B cell (primary cell): ENCODE data around the gene NSDHL. TPM values are rescaled to one million over a fixed set of nuclear protein-coding genes. Genes with fewer than 3 reads are reported as not detected.
"Not testable (repeated sequence)": the region's sequence is repeated elsewhere in the genome, so short reads cannot be mapped to it uniquely, and the experiment has no call there.

Experiments used
- ATAC-seq: fragments of 200-7000 bp; cut with Tn5 transposase; one replicate; pipeline ENCODE4 v1.10.0; 2021; ENCODE audit warnings: low read depth, mild to moderate bottlenecking, moderate number of reproducible peaks, moderate library complexity
- CTCF ChIA-PET: fragments of 350-600 bp; sonication (Branson Sonifier 250); formaldehyde crosslinking; loops from one replicate; lab custom pipeline; 2021; ENCODE audit warnings: antibody characterized with exemption, inconsistent platforms; lab: Charles Lee
- POLR2A ChIA-PET: fragments of 350-600 bp; sonication (Branson Sonifier 250); formaldehyde crosslinking; loops from one replicate; lab custom pipeline; 2021; ENCODE audit warnings: antibody characterized with exemption; lab: Charles Lee
- DNase-seq: peaks from one replicate; pipeline ENCODE4 v3.0.0; 2013
- H2AFZ ChIP-seq: 2 replicates; pipeline ENCODE4 v1.6.1; 2012; ENCODE audit warnings: mild to moderate bottlenecking, low read depth, low read length; ENCODE audit not compliant: insufficient read depth, poor library complexity, severe bottlenecking
- H3K27ac ChIP-seq, 2 donors: 1 replicate in 1 of 2; 2 replicates in 1 of 2; pipeline ENCODE4 v1.5.1; 2012 to 2013; ENCODE audit warnings: low read length in 2 of 2, mild to moderate bottlenecking in 2 of 2, moderate library complexity in 1 of 2
- H3K27me3 ChIP-seq, 4 experiments: fragments of 200-600 bp in 1 of 4; sonication (generic) in 1 of 4; replicated peaks in 1 of 4; 1 replicate in 2 of 4; 2 replicates in 2 of 4; pipeline versions ENCODE4 v1.6.1 to v1.7.0; 2013 to 2016; ENCODE audit warnings: low read length in 3 of 4, mild to moderate bottlenecking in 2 of 4, mixed read lengths in 1 of 4, moderate library complexity in 1 of 4; ENCODE audit not compliant: insufficient read depth in 4 of 4, control insufficient read depth in 3 of 4; ENCODE audit errors: control extremely low read depth in 1 of 4
- H3K36me3 ChIP-seq, 2 experiments: replicated peaks in 1 of 2; 1 replicate in 1 of 2; 2 replicates in 1 of 2; pipeline versions ENCODE4 v1.6.1 to v1.7.1; 2013; ENCODE audit warnings: low read length in 1 of 2; ENCODE audit not compliant: insufficient read depth in 2 of 2, control insufficient read depth in 1 of 2; ENCODE audit errors: control extremely low read depth in 1 of 2, extremely low read depth in 1 of 2
- H3K4me1 ChIP-seq, 2 donors: fragments of 200-600 bp in 1 of 2; sonication (generic) in 1 of 2; 1 replicate in 1 of 2; 2 replicates in 1 of 2; pipeline versions ENCODE4 v1.5.1 to v1.6.1; 2013 to 2017; ENCODE audit warnings: low read length in 2 of 2; ENCODE audit not compliant: control insufficient read depth in 2 of 2, insufficient read depth in 2 of 2
- H3K4me2 ChIP-seq: replicated peaks from 2 replicates; pipeline ENCODE3; 2012; ENCODE audit warnings: mild to moderate bottlenecking, low read depth, low read length; ENCODE audit not compliant: poor library complexity, severe bottlenecking
- H3K4me3 ChIP-seq, 5 experiments: fragments of 200-600 bp in 1 of 5; sonication (generic) in 1 of 5; 1 replicate in 3 of 5; 2 replicates in 2 of 5; pipeline versions ENCODE4 v1.5.1 to v1.7.0; 2011 to 2016; ENCODE audit warnings: low read length in 4 of 5, mild to moderate bottlenecking in 4 of 5, low read depth in 2 of 5, control low read depth in 1 of 5, moderate library complexity in 1 of 5; ENCODE audit not compliant: insufficient read depth in 1 of 5; ENCODE audit errors: control extremely low read depth in 1 of 5, extremely low read depth in 1 of 5
- H3K79me2 ChIP-seq: fragments of 200-600 bp; sonication (generic); one replicate; pipeline ENCODE4 v1.6.0; 2016; ENCODE audit warnings: low read length; ENCODE audit not compliant: control insufficient read depth, insufficient read depth
- H3K9ac ChIP-seq: fragments of 200-600 bp; sonication (generic); 2 replicates; pipeline ENCODE4 v1.6.1; 2017; ENCODE audit warnings: mild to moderate bottlenecking, low read length, moderate library complexity
- H3K9me3 ChIP-seq, 3 donors: one replicate each; pipeline versions ENCODE4 v1.6.1 to v1.7.1; 2013; ENCODE audit warnings: low read length in 2 of 3; ENCODE audit not compliant: control insufficient read depth in 2 of 3, insufficient read depth in 1 of 3; ENCODE audit errors: control extremely low read depth in 1 of 3
- H4K20me1 ChIP-seq: 2 replicates; pipeline ENCODE4 v1.6.0; 2012; ENCODE audit warnings: mild to moderate bottlenecking, low read length; ENCODE audit not compliant: insufficient read depth, control insufficient read depth, poor library complexity, severe bottlenecking
- H3K27ac Mint-ChIP-seq: one replicate; pipeline ENCODE4 v1.8.0; 2021; ENCODE audit warnings: mixed read lengths
- H3K27me3 Mint-ChIP-seq: one replicate; pipeline ENCODE4 v1.8.0; 2021; ENCODE audit warnings: mixed read lengths
- H3K4me1 Mint-ChIP-seq: one replicate; pipeline ENCODE4 v1.8.0; 2021; ENCODE audit warnings: mixed read lengths
- H3K4me3 Mint-ChIP-seq: one replicate; pipeline ENCODE4 v1.8.0; 2021; ENCODE audit warnings: mixed read lengths
- H3K9me3 Mint-ChIP-seq: one replicate; pipeline ENCODE4 v1.8.0; 2022; ENCODE audit warnings: mixed read lengths; ENCODE audit not compliant: insufficient read depth
- CTCF ChIP-seq: fragments of 200-600 bp; IDR thresholded peaks from one replicate; pipeline ENCODE4 v1.8.0; 2022; ENCODE audit warnings: antibody characterized with exemption, mild to moderate bottlenecking
- EZH2 ChIP-seq: IDR thresholded peaks from 2 replicates; pipeline ENCODE4 v1.6.1; 2012; ENCODE audit warnings: borderline replicate concordance, low read depth, mild to moderate bottlenecking, moderate library complexity, low read length; ENCODE audit not compliant: insufficient read depth, poor library complexity, severe bottlenecking
- WGBS: methylation state at CpG from one replicate; pipeline ENCODE4 v1.1.5; 2013; ENCODE audit warnings: missing lambda C conversion rate; ENCODE audit not compliant: insufficient coverage; 5-methylcytosine and 5-hydroxymethylcytosine counted together
- intact Hi-C: fragments of 100-400 bp; cut with micrococcal nuclease; formaldehyde crosslinking; loops from one replicate; pipeline ENCODE4 v1.10.0; 2022
- polyA plus RNA-seq: library from polyadenylated mRNA; depleted of rRNA; stranded (reverse); fragments of >200 nt; gene quantifications from 2 replicates; pipeline ENCODE4 v1.2.3, GENCODE V29; 2012
- total RNA-seq, 2 donors: library from RNA; stranded (reverse); fragments of 120-200 nt in 1 of 2; gene quantifications; 1 replicate in 1 of 2; 2 replicates in 1 of 2; pipeline versions ENCODE4 v1.2.3 to v1.2.4, GENCODE V29; 2013 to 2022

NSDHL gene
- total and polyA plus RNA-seq, 2 donors (not counting 1 experiment from before 2014, with no cell fraction given): 4.9 to 10.3 TPM

GRCh38 chrX:152908486-152908885 lies 77.6 kb downstream of the NSDHL start:
- no peaks in the 10 kb centered on the region for H3K9me3 Mint-ChIP-seq
- H3K27me3 ChIP-seq: no peaks in the 10 kb centered on the region
- no peak overlapping the region for H3K27ac Mint-ChIP-seq
- no peaks in the 10 kb centered on the region for H3K9me3 ChIP-seq
- no peaks in the 10 kb centered on the region for H3K36me3 ChIP-seq
- no peaks in the 10 kb centered on the region for H3K4me1 ChIP-seq
- H3K4me1 Mint-ChIP-seq: peaks cover 6% of the 10 kb centered on the region
- H3K4me3 Mint-ChIP-seq: no peak overlapping the region
- ChIA-PET POLR2A (no interaction called here), CTCF (no interaction called here)
- H3K79me2 ChIP-seq: no peaks in the 10 kb centered on the region
- H3K4me2 ChIP-seq: no peak overlapping the region
- no peak overlapping the region for H3K9ac ChIP-seq
- H4K20me1 ChIP-seq: no peaks in the 10 kb centered on the region
- no peak overlapping the region for H3K27ac ChIP-seq
- no peak for ATAC-seq
- H3K27me3 Mint-ChIP-seq: peaks cover 6% of the 10 kb centered on the region
- no peak overlapping the region for H2AFZ ChIP-seq
- no peak for DNase-seq
- 86% methylated on average over 14 of the region's 14 CpGs for WGBS
- intact Hi-C loops: no loop called here
- TF ChIP-seq EZH2 (no peak), CTCF (no peak)
- H3K4me3 ChIP-seq: no peak overlapping the region

- H3K27ac ChIP-seq, H3K27me3 Mint-ChIP-seq, H3K4me1 ChIP-seq, H3K4me3 Mint-ChIP-seq, H3K36me3 ChIP-seq, H3K4me3 ChIP-seq, H3K4me1 Mint-ChIP-seq, H3K27me3 ChIP-seq, intact Hi-C loops, H2AFZ ChIP-seq, H4K20me1 ChIP-seq, H3K9me3 Mint-ChIP-seq, H3K79me2 ChIP-seq, H3K9me3 ChIP-seq, DNase-seq, CTCF ChIA-PET, H3K9ac ChIP-seq, POLR2A ChIA-PET, H3K4me2 ChIP-seq: not testable (repeated sequence)
- peak overlapping the region; percentile 13 for H3K27ac Mint-ChIP-seq
- WGBS: no CpG with 5 or more reads among the region's 7 CpGs
- peak; percentile 45 for ATAC-seq
These were observed 79.2 kb downstream of the NSDHL start for GRCh38 chrX:152910018-152910417.
